DOHH2 (cell line): ENCODE measurements around the gene MAP2K5.

Experiments used
- H3F3A ChIP-seq: fragments of 200-600 bp; sonication (generic), shearing (Covaris generic); 2 replicates; pipeline ENCODE4 v1.6.0; 2016; ENCODE audit warnings: antibody characterized with exemption, mild to moderate bottlenecking; ENCODE audit not compliant: control insufficient read depth, insufficient read depth
- H3K27ac ChIP-seq: fragments of 200-600 bp; sonication (generic); 2 replicates; pipeline ENCODE4 v1.5.1; 2014; ENCODE audit warnings: low read depth, mild to moderate bottlenecking, low read length, moderate library complexity
- H3K27me3 ChIP-seq: fragments of 200-600 bp; sonication (generic); 2 replicates; pipeline ENCODE4 v1.6.1; 2014; ENCODE audit warnings: mild to moderate bottlenecking, low read length, mixed read lengths; ENCODE audit not compliant: control insufficient read depth
- H3K36me3 ChIP-seq: fragments of 200-600 bp; sonication (generic); 2 replicates; pipeline ENCODE4 v1.6.1; 2014; ENCODE audit warnings: mild to moderate bottlenecking, low read length, moderate library complexity, mixed read lengths; ENCODE audit not compliant: control insufficient read depth
- H3K4me1 ChIP-seq: fragments of 200-600 bp; sonication (generic); 2 replicates; pipeline ENCODE4 v1.6.1; 2014; ENCODE audit warnings: mild to moderate bottlenecking, low read length, mixed read lengths; ENCODE audit not compliant: control insufficient read depth
- H3K4me2 ChIP-seq: fragments of 200-600 bp; sonication (generic); 2 replicates; pipeline ENCODE4 v1.6.0; 2014; ENCODE audit warnings: mild to moderate bottlenecking, low read length, moderate library complexity
- H3K4me3 ChIP-seq: fragments of 200-600 bp; sonication (generic); 2 replicates; pipeline ENCODE4 v1.5.1; 2014; ENCODE audit warnings: mild to moderate bottlenecking, low read length, mixed read lengths
- H3K79me2 ChIP-seq: fragments of 200-600 bp; sonication (generic); 2 replicates; pipeline ENCODE4 v1.6.1; 2014; ENCODE audit warnings: mild to moderate bottlenecking, low read length, mixed read lengths; ENCODE audit not compliant: control insufficient read depth
- H3K9me2 ChIP-seq: fragments of 200-600 bp; sonication (generic); replicated peaks from 2 replicates; pipeline ENCODE4 v1.6.1; 2014; ENCODE audit warnings: mild to moderate bottlenecking, low read length, mixed read lengths; ENCODE audit not compliant: control insufficient read depth
- H3K9me3 ChIP-seq: fragments of 200-600 bp; sonication (generic); 2 replicates; pipeline ENCODE4 v1.6.1; 2014; ENCODE audit warnings: antibody characterized with exemption, low read length, mixed read lengths; ENCODE audit not compliant: control insufficient read depth, insufficient read depth
- H4K20me1 ChIP-seq: fragments of 200-600 bp; sonication (generic); 2 replicates; pipeline ENCODE4 v1.6.0; 2014; ENCODE audit warnings: low read depth, mild to moderate bottlenecking, antibody characterized with exemption, low read length, moderate library complexity; ENCODE audit not compliant: control insufficient read depth, insufficient read depth
- CTCF ChIP-seq: fragments of 200-600 bp; sonication (generic); IDR thresholded peaks from one replicate; pipeline ENCODE4 v1.5.1; 2014; ENCODE audit warnings: antibody characterized with exemption, mild to moderate bottlenecking, low read depth, low read length; ENCODE audit not compliant: poor library complexity, severe bottlenecking
- EZH2phosphoT487 ChIP-seq: fragments of 200-600 bp; sonication (generic); IDR thresholded peaks from 2 replicates; pipeline ENCODE4 v1.6.1; 2017; ENCODE audit warnings: borderline replicate concordance, mild to moderate bottlenecking, antibody characterized with exemption, low read length, moderate library complexity, mixed read lengths

The MAP2K5 gene

DNA sequence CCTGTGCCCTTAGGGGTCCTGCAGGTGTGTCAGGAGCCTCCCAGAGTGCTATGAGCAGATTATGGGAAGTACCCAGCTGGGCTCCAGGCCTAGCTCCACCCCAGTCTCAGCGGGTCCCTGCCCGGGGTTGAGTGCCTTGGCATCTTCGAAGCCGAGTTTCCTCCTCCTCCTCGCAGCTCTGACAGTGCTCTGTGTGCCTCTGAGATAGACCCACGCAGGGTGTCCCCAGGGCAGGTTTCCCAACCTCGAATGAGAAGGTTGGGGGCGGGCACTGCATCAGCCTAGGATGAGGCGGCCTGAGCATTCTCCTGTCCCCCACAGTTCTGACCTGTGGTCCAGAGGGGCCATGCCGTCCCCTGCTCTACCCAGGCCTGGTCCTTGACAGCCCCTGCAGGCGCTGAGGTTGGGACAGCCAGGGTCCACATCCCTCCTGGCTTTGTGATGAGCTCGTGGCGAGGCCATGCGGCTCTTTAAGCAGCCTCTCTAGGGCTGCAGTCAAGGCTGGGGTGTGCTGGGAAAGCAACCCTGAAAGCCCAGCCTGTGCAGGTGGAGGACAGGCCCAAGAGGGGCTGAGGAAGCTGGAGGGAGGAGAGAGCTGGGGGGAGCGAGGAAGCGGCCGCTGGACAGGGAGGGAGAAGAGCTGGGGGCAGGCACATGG, 262.6 kb downstream of the MAP2K5 start:
- H3K79me2 ChIP-seq = no peaks in the 10 kb centered on the region
- no peaks in the 10 kb centered on the region for H3F3A ChIP-seq
- no peaks in the 10 kb centered on the region for H3K4me1 ChIP-seq
- no peaks in the 10 kb centered on the region for H3K36me3 ChIP-seq
- no peak for TF ChIP-seq CTCF
- no peak for TF ChIP-seq EZH2phosphoT487
- no peak overlapping the region for H3K27ac ChIP-seq
- no peaks in the 10 kb centered on the region for H4K20me1 ChIP-seq
- H3K4me2 ChIP-seq = no peak overlapping the region
- no peaks in the 10 kb centered on the region for H3K9me2 ChIP-seq
- H3K4me3 ChIP-seq = no peak overlapping the region
- no peaks in the 10 kb centered on the region for H3K27me3 ChIP-seq
- H3K9me3 ChIP-seq = no peaks in the 10 kb centered on the region

- H3K9me3 ChIP-seq = no peaks in the 10 kb centered on the region
- H4K20me1 ChIP-seq = no peaks in the 10 kb centered on the region
- H3K79me2 ChIP-seq = no peaks in the 10 kb centered on the region
- H3K4me1 ChIP-seq = no peaks in the 10 kb centered on the region
- TF ChIP-seq EZH2phosphoT487 (no peak), CTCF (no peak)
- H3K4me2 ChIP-seq = no peak overlapping the region
- H3K36me3 ChIP-seq = no peaks in the 10 kb centered on the region
- H3K27me3 ChIP-seq = no peaks in the 10 kb centered on the region
- no peak overlapping the region for H3K4me3 ChIP-seq
- H3K9me2 ChIP-seq = no peaks in the 10 kb centered on the region
- H3F3A ChIP-seq = no peaks in the 10 kb centered on the region
- no peak overlapping the region for H3K27ac ChIP-seq
These were observed 263.4 kb downstream of the MAP2K5 start for GRCh38 chr15:67805666-67806516.

DNA sequence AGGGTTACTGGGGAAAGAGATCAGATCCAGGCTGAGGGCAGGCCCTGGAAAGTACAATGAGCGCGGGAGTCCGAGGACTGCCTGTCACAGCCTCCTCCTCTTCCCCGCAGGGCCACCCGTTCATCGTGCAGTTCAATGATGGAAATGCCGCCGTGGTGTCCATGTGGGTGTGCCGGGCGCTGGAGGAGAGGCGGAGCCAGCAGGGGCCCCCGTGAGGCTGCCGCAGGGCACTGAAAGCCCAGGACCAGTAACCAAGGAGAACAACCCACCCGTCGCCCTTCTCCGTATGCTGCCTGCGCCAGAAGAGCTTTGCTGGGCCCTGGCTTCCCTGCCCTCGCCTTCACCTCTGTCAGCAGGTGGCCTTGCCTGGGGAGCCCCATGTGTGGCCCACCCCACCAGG, 264.0 kb downstream of the MAP2K5 start:
- H3K4me1 ChIP-seq = no peaks in the 10 kb centered on the region
- H3K27me3 ChIP-seq = no peaks in the 10 kb centered on the region
- no peaks in the 10 kb centered on the region for H3K79me2 ChIP-seq
- H4K20me1 ChIP-seq = no peaks in the 10 kb centered on the region
- no peak overlapping the region for H3K27ac ChIP-seq
- H3K9me3 ChIP-seq = no peaks in the 10 kb centered on the region
- TF ChIP-seq CTCF (no peak), EZH2phosphoT487 (no peak)
- no peaks in the 10 kb centered on the region for H3F3A ChIP-seq
- no peak overlapping the region for H3K4me3 ChIP-seq
- H3K4me2 ChIP-seq = no peak overlapping the region
- H3K9me2 ChIP-seq = no peaks in the 10 kb centered on the region
- no peaks in the 10 kb centered on the region for H3K36me3 ChIP-seq
